ENCODE results near the gene TPRG1L. TPM values are rescaled to one million over a fixed set of nuclear protein-coding genes. Genes with fewer than 3 reads are reported as not detected.
"Not testable (repeated sequence)": the region's sequence is repeated elsewhere in the genome, so short reads cannot be mapped to it uniquely, and the experiment has no call there.

The TPRG1L gene
- polyA plus RNA-seq, 1 donor from 2014 or later, result 37.8 TPM

DNA sequence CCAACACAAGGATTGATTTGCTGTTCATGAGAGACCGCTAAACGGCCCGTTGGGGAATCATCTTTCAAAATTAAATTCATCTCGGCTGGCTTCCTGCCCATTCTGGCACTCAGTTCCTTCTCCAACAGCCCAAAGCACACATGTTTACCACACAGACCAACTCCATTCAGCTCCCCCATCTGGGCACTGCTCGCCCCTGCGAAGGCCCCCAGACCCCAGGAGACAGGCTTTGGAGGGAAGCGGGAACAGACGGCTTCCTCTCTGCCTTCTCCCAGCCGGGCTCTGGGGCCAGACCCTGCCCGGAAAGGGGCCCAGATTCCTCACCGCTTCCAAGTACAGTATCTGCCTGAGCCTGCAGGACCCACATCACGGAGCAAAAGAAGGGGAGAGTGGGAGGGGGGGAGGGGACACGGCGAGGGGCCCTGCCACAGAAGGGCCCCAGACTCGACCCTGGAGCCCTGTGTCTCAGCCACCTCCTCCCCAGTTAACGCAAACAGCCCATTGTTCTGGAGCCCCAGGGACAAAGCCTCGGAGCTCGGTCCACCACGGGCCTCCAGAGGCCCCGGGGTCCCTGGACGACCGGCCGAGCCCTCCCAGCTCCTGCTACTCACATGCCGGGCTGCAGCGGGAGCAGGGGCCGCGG is 14.2 kb upstream of the TPRG1L start:
- peaks cover 43% of the 10 kb centered on the region for H3K27me3 Mint-ChIP-seq
- H3K27ac Mint-ChIP-seq, result no peak overlapping the region
- peaks cover 4% of the 10 kb centered on the region in 3 donors for H3K4me1 Mint-ChIP-seq
- no peaks in the 10 kb centered on the region for H3K36me3 Mint-ChIP-seq
- peak overlapping the region; percentile 38 to 87 (median 64) for H3K4me3 Mint-ChIP-seq
- no peaks in the 10 kb centered on the region for H3K9me3 Mint-ChIP-seq

DNA sequence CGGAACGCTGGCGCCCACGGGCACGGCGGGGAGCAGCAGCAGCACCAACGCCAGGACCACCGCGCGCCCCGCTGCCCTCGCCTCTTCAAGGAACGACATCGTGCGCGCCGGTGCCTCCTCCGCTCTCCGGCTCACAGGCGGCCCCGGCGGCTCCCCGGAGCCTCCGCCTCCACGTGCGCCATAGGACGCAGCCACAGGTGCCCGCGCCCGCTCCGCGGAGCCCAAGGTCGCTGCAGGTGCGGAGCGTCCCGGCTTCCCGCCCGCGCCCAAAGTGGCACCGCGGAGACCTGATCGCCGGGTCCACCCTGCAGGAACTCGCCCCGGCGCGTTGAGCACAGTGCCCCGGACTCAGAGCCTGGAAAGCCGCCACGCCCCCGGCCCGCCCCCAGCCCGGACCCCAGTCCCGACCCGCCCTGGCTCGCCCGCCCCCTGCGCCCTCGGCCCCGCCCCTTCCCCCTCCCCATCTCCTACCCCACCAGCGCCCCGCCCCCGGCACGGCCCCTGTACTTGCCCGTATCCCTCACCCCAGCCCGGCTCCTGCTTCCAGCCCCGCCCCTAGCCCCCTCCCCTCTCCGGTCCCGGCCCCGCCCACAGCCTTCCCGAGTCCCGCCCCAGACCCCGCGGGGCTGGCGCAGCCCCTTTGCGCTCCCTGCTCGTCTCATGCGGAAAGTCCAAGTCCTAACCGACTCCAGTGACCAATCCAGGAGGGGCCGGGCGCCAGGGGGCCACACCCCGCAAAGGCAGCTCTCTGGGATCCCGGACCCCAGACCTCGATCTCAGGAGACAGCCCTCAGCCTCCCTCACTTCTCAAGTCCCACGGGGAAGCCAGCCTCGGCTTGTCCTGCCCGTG is 13.4 kb upstream of the TPRG1L start, which contains the start of gene MEGF6:
MEGF6 (minus strand) TSS at position 339 of the 850 bp plus-strand sequence; CDS start at position 99, 240 bp downstream.
- no peaks in the 10 kb centered on the region for H3K9me3 Mint-ChIP-seq
- no peaks in the 10 kb centered on the region for H3K36me3 Mint-ChIP-seq
- H3K4me3 Mint-ChIP-seq, result peak within 1 kb of the TSS; percentile 38 to 87 (median 78)
- no peak within 1 kb of the TSS for H3K27ac Mint-ChIP-seq
- H3K4me1 Mint-ChIP-seq, result peaks cover 4% of the 10 kb centered on the region in 3 donors
- peaks cover 49% of the 10 kb centered on the region for H3K27me3 Mint-ChIP-seq

GRCh38 chr1:3612123-3612522 is 12.7 kb upstream of the TPRG1L start:
- H3K27me3 Mint-ChIP-seq, result peaks cover 49% of the 10 kb centered on the region
- peak overlapping the region in 3 of 4 donors; percentile 73 to 86 (median 84) for H3K4me3 Mint-ChIP-seq
- H3K27ac Mint-ChIP-seq, result no peak overlapping the region
- H3K4me1 Mint-ChIP-seq, result peaks cover 4% of the 10 kb centered on the region in 3 donors
- no peaks in the 10 kb centered on the region for H3K36me3 Mint-ChIP-seq
- H3K9me3 Mint-ChIP-seq, result no peaks in the 10 kb centered on the region

DNA sequence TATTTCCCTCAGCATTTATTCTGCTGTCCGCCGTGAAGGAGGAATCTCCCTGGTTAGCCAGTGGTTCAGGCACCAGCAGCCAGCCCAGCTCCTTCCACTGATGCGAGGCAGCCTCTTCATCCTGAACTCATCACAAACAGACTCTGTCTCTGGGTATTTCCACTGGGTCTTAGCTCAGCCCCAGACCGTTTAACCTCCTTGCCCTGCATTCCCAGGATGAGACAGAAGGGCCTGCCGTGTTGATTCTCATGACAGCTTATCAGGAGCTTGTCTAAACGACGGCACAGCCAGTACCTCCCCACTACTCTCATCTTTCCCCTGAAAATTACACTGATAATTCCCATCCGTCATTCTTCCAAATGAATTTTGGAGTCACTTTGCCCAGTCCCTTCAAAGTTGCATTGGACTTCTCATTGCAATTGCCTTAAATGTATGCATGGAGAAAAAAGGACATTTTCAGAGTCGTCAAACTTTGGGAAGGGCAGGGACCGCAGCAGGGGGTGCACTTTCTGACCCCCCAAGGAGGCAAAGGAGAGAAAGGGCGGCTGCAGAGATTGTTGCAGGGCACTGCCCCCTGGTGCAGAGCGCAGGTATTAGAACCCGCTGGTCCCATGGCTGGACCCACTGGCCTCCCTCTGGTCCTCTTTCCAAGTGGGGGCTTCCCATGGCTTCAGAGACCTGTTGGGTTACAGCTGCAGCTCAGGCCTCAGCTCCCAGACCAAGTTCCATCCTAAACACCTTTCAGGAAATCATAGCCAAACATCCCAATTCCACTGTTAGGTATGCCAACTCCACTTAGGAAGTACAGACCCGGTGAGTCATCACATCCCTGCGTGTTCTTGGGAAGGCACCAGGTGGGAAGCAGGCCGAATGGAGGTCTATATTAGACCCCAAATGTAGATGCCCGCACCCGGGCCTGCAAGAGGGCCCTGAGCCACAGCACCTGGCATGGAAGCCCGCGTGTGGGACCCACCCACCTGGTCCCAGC is 9.8 kb upstream of the TPRG1L start:
- H3K36me3 Mint-ChIP-seq, result no peaks in the 10 kb centered on the region
- peak overlapping the region in 1 of 4 donors; percentile 56 for H3K4me3 Mint-ChIP-seq
- H3K27ac Mint-ChIP-seq, result no peak overlapping the region
- H3K4me1 Mint-ChIP-seq, result peaks cover 4 to 8% (median 4%) of the 10 kb centered on the region in 3 donors
- H3K27me3 Mint-ChIP-seq, result peaks cover 34% of the 10 kb centered on the region
- H3K9me3 Mint-ChIP-seq, result no peaks in the 10 kb centered on the region

- Mint-ChIP-seq H3K4me1 (peaks cover 3 to 7% (median 7%) of the 10 kb centered on the region in 3 donors), H3K36me3 (no peaks in the 10 kb centered on the region), H3K27me3 (peaks cover 25% of the 10 kb centered on the region), H3K9me3 (no peaks in the 10 kb centered on the region), H3K27ac (no peak overlapping the region), H3K4me3 (no peak overlapping the region)
These were observed 8.0 kb upstream of the TPRG1L start for GRCh38 chr1:3616861-3617260.

- Mint-ChIP-seq H3K36me3 (no peaks in the 10 kb centered on the region), H3K27me3 (peaks cover 20% of the 10 kb centered on the region), H3K4me1 (peaks cover 7 to 13% (median 9%) of the 10 kb centered on the region in 3 donors), H3K9me3 (no peaks in the 10 kb centered on the region), H3K27ac (no peak overlapping the region), H3K4me3 (peak overlapping the region in 1 of 4 donors; percentile 45)
These were observed 6.9 kb upstream of the TPRG1L start for GRCh38 chr1:3617806-3618345.

DNA sequence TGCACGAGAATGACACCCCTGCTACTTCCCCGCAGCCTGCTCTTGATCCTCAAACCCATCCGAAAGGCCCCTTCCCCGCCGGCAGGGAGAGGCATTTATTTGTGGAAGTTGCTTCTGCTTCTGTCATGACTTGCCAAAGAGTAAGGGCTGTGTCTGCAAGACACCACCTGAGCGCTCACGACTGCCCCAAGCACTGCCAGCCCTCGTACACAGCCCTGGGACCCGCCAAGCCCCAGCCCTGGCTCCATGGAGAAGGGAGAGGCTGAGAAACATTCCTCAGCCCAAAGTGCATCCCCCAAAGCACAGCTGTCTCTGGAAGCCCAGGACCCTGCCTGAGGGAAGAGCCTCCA is 6.3 kb upstream of the TPRG1L start:
- peaks cover 8 to 16% (median 12%) of the 10 kb centered on the region in 3 donors for H3K4me1 Mint-ChIP-seq
- H3K4me3 Mint-ChIP-seq, result no peak overlapping the region
- no peak overlapping the region for H3K27ac Mint-ChIP-seq
- peaks cover 16% of the 10 kb centered on the region for H3K27me3 Mint-ChIP-seq
- no peaks in the 10 kb centered on the region for H3K9me3 Mint-ChIP-seq
- H3K36me3 Mint-ChIP-seq, result no peaks in the 10 kb centered on the region

- peak overlapping the region in 2 of 3 donors; percentile 3 to 31 for H3K27ac Mint-ChIP-seq
- H3K27me3 Mint-ChIP-seq, result peaks cover 16% of the 10 kb centered on the region
- peaks cover 13 to 21% (median 17%) of the 10 kb centered on the region in 3 donors for H3K4me1 Mint-ChIP-seq
- no peaks in the 10 kb centered on the region for H3K36me3 Mint-ChIP-seq
- peak overlapping the region in 1 of 4 donors; percentile 12 for H3K4me3 Mint-ChIP-seq
- H3K9me3 Mint-ChIP-seq, result no peaks in the 10 kb centered on the region
These were observed 5.7 kb upstream of the TPRG1L start for GRCh38 chr1:3618881-3619671.

DNA sequence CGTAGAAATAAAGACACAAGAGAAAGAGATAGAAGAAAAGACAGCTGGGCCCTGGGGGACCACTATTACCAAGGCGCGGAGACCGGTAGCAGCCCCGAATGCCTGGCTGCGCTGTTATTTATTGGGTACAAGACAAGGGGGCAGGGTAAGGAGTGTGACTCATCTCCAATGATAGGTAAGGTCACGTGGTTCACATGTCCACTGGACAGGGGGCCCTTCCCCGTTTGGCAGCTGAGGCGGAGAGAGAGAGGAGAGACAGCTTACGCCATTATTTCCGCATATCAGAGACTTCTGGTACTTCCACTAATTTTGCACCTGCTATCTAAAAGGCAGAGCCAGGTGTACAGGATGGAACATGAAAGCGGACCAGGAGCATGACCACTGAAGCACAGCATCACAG is 4.1 kb upstream of the TPRG1L start:
- peak overlapping the region in 1 of 3 donors; percentile 57 for H3K27ac Mint-ChIP-seq
- H3K4me3 Mint-ChIP-seq, result peak overlapping the region in 1 of 4 donors; percentile 63
- peaks cover 6% of the 10 kb centered on the region for H3K27me3 Mint-ChIP-seq
- H3K9me3 Mint-ChIP-seq, result no peaks in the 10 kb centered on the region
- no peaks in the 10 kb centered on the region for H3K36me3 Mint-ChIP-seq
- peaks cover 19 to 22% (median 22%) of the 10 kb centered on the region in 3 donors for H3K4me1 Mint-ChIP-seq

DNA sequence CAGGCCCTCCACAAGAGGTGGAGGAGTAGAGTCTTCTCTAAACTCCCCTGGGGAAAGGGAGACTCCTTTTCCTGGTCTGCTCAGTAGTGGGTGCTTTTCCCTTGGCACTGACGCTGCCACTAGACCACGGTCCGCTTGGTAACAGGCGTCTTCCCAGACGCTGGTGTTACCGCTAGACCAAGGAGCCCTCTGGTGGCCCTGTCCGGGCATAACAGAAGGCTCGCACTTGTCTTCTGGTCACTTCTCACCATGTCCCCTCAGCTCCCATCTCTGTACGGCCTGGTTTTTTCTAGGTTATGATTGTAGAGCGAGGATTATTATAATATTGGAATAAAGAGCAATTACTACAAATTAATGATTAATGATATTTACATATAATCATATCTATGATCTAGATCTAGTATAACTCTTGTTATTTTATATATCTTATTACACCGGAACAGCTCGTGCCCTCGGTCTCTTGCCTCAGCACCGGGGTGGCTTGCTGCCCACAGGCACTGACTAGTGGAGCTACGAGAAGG is 3.6 kb upstream of the TPRG1L start:
- Mint-ChIP-seq H3K4me3 (peak overlapping the region in 2 of 4 donors; percentile 16 to 63), H3K27ac (peak overlapping the region in 1 of 3 donors; percentile 57), H3K4me1 (peaks cover 24 to 27% (median 26%) of the 10 kb centered on the region in 3 donors)
- H3K27me3 Mint-ChIP-seq, H3K36me3 Mint-ChIP-seq, H3K9me3 Mint-ChIP-seq: not testable (repeated sequence)

DNA sequence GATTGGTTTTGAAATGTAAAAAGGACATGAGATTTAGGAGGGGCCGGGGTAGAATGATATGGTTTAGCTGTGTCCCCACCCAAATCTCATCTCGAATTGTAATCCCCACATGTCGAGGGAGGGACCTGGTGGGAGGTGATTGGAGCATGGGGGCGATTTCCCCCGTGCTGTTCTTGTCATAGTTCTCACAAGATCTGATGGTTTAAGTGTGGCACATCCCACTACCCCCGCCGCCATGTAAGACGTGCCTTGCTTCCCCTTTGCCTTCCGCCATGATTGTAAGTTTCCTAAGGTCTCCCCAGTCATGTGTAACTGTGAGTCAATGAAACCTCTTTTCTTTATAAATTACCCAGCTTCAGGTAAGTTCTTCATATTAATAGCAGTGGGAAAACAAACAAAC is 2.7 kb upstream of the TPRG1L start:
- peak overlapping the region in 3 of 4 donors; percentile 20 to 63 (median 63) for H3K4me3 Mint-ChIP-seq
- peak overlapping the region in 2 of 3 donors; percentile 14 to 57 for H3K27ac Mint-ChIP-seq
- not testable (repeated sequence) for H3K27me3 Mint-ChIP-seq, H3K9me3 Mint-ChIP-seq, H3K36me3 Mint-ChIP-seq
- H3K4me1 Mint-ChIP-seq, result peaks cover 26 to 27% (median 26%) of the 10 kb centered on the region in 3 donors

GRCh38 chr1:3623441-3624199 is 1.2 kb upstream of the TPRG1L start:
- H3K36me3 Mint-ChIP-seq, result peaks cover 1% of the 10 kb centered on the region
- peak overlapping the region; percentile 93 to 99 (median 94) for H3K4me3 Mint-ChIP-seq
- H3K27ac Mint-ChIP-seq, result peak overlapping the region; percentile 84 to 95 (median 93)
- H3K27me3 Mint-ChIP-seq, result no peaks in the 10 kb centered on the region
- peaks cover 26 to 27% (median 26%) of the 10 kb centered on the region in 3 donors for H3K4me1 Mint-ChIP-seq
- H3K9me3 Mint-ChIP-seq, result no peaks in the 10 kb centered on the region

Data from IgD-negative memory B cell (primary cell).